Calu3 (cell line): ENCODE data around the gene FGF22. TPM values are rescaled to one million over a fixed set of nuclear protein-coding genes. Genes with fewer than 3 reads are reported as not detected.

ENCODE experiments used
- BruUV-seq: library from RNA; stranded (reverse); fragments of 400-500 nt; replicated peaks from 2 replicates; lab custom pipeline; 2021; lab: Mats Ljungman, UMichigan
- CTCF ChIA-PET: fragments of 300-600 bp; sonication (Branson Sonifier 250); formaldehyde crosslinking; loops from one replicate; lab custom pipeline; 2022; ENCODE audit warnings: antibody characterized with exemption; lab: Charles Lee
- DNase-seq: peaks from one replicate; pipeline ENCODE4 v3.0.0; 2022
- H3K27ac Mint-ChIP-seq: one replicate; pipeline ENCODE4 v1.8.0; 2022; ENCODE audit warnings: mixed read lengths; ENCODE audit not compliant: unreplicated experiment
- H3K27me3 Mint-ChIP-seq: one replicate; pipeline ENCODE4 v1.8.0; 2022; ENCODE audit warnings: mixed read lengths; ENCODE audit not compliant: unreplicated experiment
- H3K36me3 Mint-ChIP-seq: one replicate; pipeline ENCODE4 v1.8.0; 2022; ENCODE audit warnings: mild to moderate bottlenecking, moderate library complexity, mixed read lengths; ENCODE audit not compliant: insufficient read depth, unreplicated experiment
- H3K4me1 Mint-ChIP-seq: one replicate; pipeline ENCODE4 v1.8.0; 2022; ENCODE audit warnings: mild to moderate bottlenecking, low read depth, mixed read lengths; ENCODE audit not compliant: unreplicated experiment
- H3K4me3 Mint-ChIP-seq: one replicate; pipeline ENCODE4 v1.8.0; 2022; ENCODE audit warnings: mild to moderate bottlenecking, low read depth, moderate library complexity, mixed read lengths; ENCODE audit not compliant: unreplicated experiment
- H3K9me3 Mint-ChIP-seq: one replicate; pipeline ENCODE4 v1.8.0; 2022; ENCODE audit warnings: low read depth, mixed read lengths; ENCODE audit not compliant: unreplicated experiment
- intact Hi-C: fragments of 100-400 bp; cut with micrococcal nuclease; formaldehyde crosslinking; loops from one replicate; pipeline ENCODE4 v1.10.0; 2022; ENCODE audit not compliant: unreplicated experiment
- total RNA-seq: library from RNA; stranded (reverse); gene quantifications from 2 replicates; pipeline ENCODE4 v1.2.3, GENCODE V29; 2022
- TF ChIP-seq, protein P1 (sequence below): fragments of 200-600 bp; IDR thresholded peaks from one replicate; pipeline ENCODE4 v1.8.0; 2022; ENCODE audit warnings: antibody characterized with exemption; ENCODE audit not compliant: unreplicated experiment

Gene FGF22
- total RNA-seq, 1 experiment from 2014 or later = 0.24 TPM

DNA sequence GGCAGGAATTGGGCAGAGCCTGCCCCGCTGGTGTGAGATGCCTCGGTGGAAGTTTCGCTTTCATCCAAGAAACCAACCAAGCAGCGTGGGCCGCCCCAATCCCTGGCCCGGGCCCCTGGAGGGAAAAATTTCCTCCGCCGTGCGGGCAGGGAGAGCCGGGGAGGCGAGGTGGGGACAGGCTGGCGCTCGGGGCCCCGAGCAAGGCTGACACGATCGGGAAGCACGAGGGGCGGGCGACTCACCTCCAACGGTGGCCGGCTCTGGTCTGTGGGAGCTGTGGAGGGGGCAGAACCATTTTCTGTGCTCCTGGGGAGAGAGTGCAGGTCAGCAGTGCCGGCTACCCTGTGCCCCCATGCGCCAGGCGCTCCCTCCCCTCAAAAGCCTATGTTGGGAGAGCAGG, 12.3 kb downstream of the FGF22 start:
- no TSS peak for BruUV-seq
- H3K27me3 Mint-ChIP-seq = no peaks in the 10 kb centered on the region
- intact Hi-C loops = no loop called here

DNA sequence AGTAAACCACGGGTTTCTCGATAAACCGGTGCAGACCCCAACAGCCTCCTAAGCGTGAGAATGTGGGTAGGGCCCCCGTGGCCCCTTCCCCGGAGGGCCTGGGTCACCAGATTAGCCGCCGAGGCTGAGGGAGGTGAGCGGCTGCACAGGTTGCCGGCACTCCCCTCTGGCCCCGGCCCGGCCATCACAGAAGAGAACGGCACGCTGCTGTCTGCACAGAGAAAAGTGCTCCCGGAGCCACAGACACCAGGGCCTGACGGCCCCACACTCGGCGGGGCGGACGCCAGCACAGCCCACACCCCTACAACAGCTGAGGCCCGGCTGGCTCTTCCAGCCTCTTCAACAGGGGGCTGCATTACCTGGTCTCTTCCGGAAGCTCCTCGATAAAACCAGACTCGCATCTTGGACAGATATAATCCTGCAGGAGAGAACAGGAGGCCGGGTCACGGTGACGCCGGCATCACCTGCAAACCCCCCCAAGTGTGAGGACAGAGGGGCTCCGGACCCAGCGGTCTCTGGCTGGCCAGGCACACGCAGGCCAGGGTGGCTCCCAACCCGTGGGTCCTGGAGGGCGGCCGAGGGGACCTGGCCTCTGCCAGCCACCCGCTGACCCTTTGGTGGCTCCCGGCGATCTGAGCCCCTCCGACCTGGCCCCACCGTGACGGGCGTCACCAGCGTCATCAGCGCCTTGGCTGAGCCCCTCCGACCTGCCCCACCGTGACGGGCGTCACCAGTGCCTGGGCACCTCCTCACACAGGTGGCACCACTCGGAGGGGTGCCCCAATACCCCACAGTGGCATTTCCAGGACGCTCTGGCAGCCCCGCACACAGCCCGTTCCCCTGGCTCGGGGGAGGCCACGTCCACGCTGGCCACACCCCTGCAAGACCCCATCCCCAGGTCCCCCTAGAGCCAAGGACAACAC, 13.0 kb downstream of the FGF22 start:
- DNase-seq = no peak
- intact Hi-C loops = no loop called here
- no peaks in the 10 kb centered on the region for H3K27me3 Mint-ChIP-seq
- no peaks in the 10 kb centered on the region for H3K4me1 Mint-ChIP-seq
- H3K4me3 Mint-ChIP-seq = no peak overlapping the region
- TF ChIP-seq, protein P1, sequence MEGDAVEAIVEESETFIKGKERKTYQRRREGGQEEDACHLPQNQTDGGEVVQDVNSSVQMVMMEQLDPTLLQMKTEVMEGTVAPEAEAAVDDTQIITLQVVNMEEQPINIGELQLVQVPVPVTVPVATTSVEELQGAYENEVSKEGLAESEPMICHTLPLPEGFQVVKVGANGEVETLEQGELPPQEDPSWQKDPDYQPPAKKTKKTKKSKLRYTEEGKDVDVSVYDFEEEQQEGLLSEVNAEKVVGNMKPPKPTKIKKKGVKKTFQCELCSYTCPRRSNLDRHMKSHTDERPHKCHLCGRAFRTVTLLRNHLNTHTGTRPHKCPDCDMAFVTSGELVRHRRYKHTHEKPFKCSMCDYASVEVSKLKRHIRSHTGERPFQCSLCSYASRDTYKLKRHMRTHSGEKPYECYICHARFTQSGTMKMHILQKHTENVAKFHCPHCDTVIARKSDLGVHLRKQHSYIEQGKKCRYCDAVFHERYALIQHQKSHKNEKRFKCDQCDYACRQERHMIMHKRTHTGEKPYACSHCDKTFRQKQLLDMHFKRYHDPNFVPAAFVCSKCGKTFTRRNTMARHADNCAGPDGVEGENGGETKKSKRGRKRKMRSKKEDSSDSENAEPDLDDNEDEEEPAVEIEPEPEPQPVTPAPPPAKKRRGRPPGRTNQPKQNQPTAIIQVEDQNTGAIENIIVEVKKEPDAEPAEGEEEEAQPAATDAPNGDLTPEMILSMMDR = no peak
- peaks cover 29% of the 10 kb centered on the region for H3K36me3 Mint-ChIP-seq
- no peaks in the 10 kb centered on the region for H3K9me3 Mint-ChIP-seq
- no peak overlapping the region for H3K27ac Mint-ChIP-seq
- CTCF ChIA-PET = no interaction called here
- BruUV-seq = no TSS peak

More for the DNA sequence above, 12.3 kb downstream of the FGF22 start:
- CTCF ChIA-PET = no interaction called here
- Mint-ChIP-seq H3K9me3 (no peaks in the 10 kb centered on the region), H3K36me3 (peaks cover 29% of the 10 kb centered on the region), H3K4me1 (no peaks in the 10 kb centered on the region), H3K4me3 (no peak overlapping the region), H3K27ac (no peak overlapping the region)
- DNase-seq = no peak
- TF ChIP-seq, protein P1 = no peak

- CTCF ChIA-PET = no interaction called here
- no TSS peak for BruUV-seq
- TF ChIP-seq, protein P1 = no peak
- Mint-ChIP-seq H3K9me3 (no peaks in the 10 kb centered on the region), H3K27me3 (no peaks in the 10 kb centered on the region), H3K4me3 (no peak overlapping the region), H3K36me3 (peaks cover 29% of the 10 kb centered on the region), H3K4me1 (no peaks in the 10 kb centered on the region), H3K27ac (no peak overlapping the region)
- intact Hi-C loops = no loop called here
- no peak for DNase-seq
Measured at GRCh38 chr19:653425-653824, 13.7 kb downstream of the FGF22 start.

DNA sequence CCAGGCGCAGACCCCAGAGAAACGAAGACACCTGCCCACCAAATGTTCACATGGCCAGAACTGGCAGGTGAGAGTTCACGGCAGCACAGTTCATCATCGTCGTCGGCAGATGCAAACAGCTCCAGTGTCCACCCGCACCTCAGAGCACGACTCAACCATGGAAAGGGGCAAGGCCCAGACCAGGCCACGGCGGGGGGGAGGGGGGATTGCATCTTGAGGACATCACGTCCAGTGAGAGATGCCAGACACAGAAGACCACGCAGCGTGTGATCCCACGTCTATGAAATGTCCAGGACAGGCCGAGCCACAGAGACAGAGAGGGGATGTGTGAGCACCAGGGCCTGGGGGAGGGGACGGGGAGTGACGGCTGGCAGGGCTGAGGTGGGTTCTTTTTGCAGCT, 16.0 kb downstream of the FGF22 start:
- intact Hi-C loops = no loop called here
- Mint-ChIP-seq H3K36me3 (peaks cover 34% of the 10 kb centered on the region), H3K9me3 (no peaks in the 10 kb centered on the region), H3K4me3 (no peak overlapping the region), H3K27me3 (no peaks in the 10 kb centered on the region), H3K27ac (no peak overlapping the region), H3K4me1 (peaks cover 4% of the 10 kb centered on the region)
- CTCF ChIA-PET = no interaction called here
- BruUV-seq = no TSS peak
- TF ChIP-seq, protein P1 = no peak
- DNase-seq = no peak
